ENCODE measurements around the gene TNFAIP2.
"Not testable (repeated sequence)": the region's sequence is repeated elsewhere in the genome, so short reads cannot be mapped to it uniquely, and the experiment has no call there.

The TNFAIP2 gene

GRCh38 chr14:103135333-103136260 lies 12.3 kb downstream of the TNFAIP2 start:
- no peak for FAIRE-seq

GRCh38 chr14:103136388-103137271 lies 13.4 kb downstream of the TNFAIP2 start:
- FAIRE-seq: no peak

GRCh38 chr14:103137689-103138300 lies 14.5 kb downstream of the TNFAIP2 start:
- no peak for FAIRE-seq

- FAIRE-seq: no peak
Measured at GRCh38 chr14:103138301-103139131, 15.3 kb downstream of the TNFAIP2 start.

GRCh38 chr14:103139132-103140025 lies 16.1 kb downstream of the TNFAIP2 start:
- no peak for FAIRE-seq

GRCh38 chr14:103140316-103141109 lies 17.3 kb downstream of the TNFAIP2 start:
- no peak for FAIRE-seq

GRCh38 chr14:103141117-103141796 lies 18.0 kb downstream of the TNFAIP2 start:
- FAIRE-seq: no peak

GRCh38 chr14:103142026-103142425 lies 18.8 kb downstream of the TNFAIP2 start:
- FAIRE-seq: no peak

- no peak for FAIRE-seq
Measured at GRCh38 chr14:103142721-103143302, 19.6 kb downstream of the TNFAIP2 start.

GRCh38 chr14:103143506-103143905 lies 20.2 kb downstream of the TNFAIP2 start:
- no peak for FAIRE-seq

- FAIRE-seq: no peak
Measured at GRCh38 chr14:103144085-103144484, 20.8 kb downstream of the TNFAIP2 start.

GRCh38 chr14:103146141-103146709 lies 23.0 kb downstream of the TNFAIP2 start:
- FAIRE-seq: no peak

- FAIRE-seq: no peak
Measured at GRCh38 chr14:103149351-103150237, 26.3 kb downstream of the TNFAIP2 start.

GRCh38 chr14:103151270-103151945 lies 28.1 kb downstream of the TNFAIP2 start:
- FAIRE-seq: no peak

- FAIRE-seq: no peak
Measured at GRCh38 chr14:103155010-103155409, 31.7 kb downstream of the TNFAIP2 start.

GRCh38 chr14:103155416-103155815 lies 32.2 kb downstream of the TNFAIP2 start:
- FAIRE-seq: not testable (repeated sequence)

- no peak for FAIRE-seq
Measured at GRCh38 chr14:103155826-103156394, 32.6 kb downstream of the TNFAIP2 start.
